WTC11 (cell line): Measurements from ENCODE around the gene FHIT. TPM values are rescaled to one million over a fixed set of nuclear protein-coding genes. Genes with fewer than 3 reads are reported as not detected.

Experiments
- ATAC-seq: fragments of 200-7000 bp; cut with Tn5 transposase; 2 replicates; pipeline ENCODE4 v1.10.0; 2021; ENCODE audit warnings: mild to moderate bottlenecking, moderate library complexity
- CTCF ChIA-PET: fragments of 300-600 bp; sonication (Branson Sonifier 250); formaldehyde crosslinking; loops from one replicate; lab custom pipeline; 2021; ENCODE audit warnings: antibody characterized with exemption; lab: Charles Lee
- POLR2A ChIA-PET: fragments of 350-600 bp; sonication (Branson Sonifier 250); formaldehyde crosslinking; loops from one replicate; lab custom pipeline; 2021; ENCODE audit warnings: antibody characterized with exemption; lab: Charles Lee
- DNase-seq: peaks from one replicate; pipeline ENCODE4 v3.0.0; 2021; ENCODE audit warnings: low spot score
- H3K27ac Mint-ChIP-seq: 2 replicates; pipeline ENCODE4 v1.8.0; 2021; ENCODE audit warnings: mixed read lengths
- H3K27me3 Mint-ChIP-seq: 2 replicates; pipeline ENCODE4 v1.8.0; 2021; ENCODE audit warnings: low read depth, mild to moderate bottlenecking, moderate library complexity, mixed read lengths
- H3K36me3 Mint-ChIP-seq: 2 replicates; pipeline ENCODE4 v1.8.0; 2021; ENCODE audit warnings: mixed read lengths
- H3K4me1 Mint-ChIP-seq: 2 replicates; pipeline ENCODE4 v1.8.0; 2022; ENCODE audit warnings: mixed read lengths
- H3K4me3 Mint-ChIP-seq: 2 replicates; pipeline ENCODE4 v1.8.0; 2021; ENCODE audit warnings: mild to moderate bottlenecking, moderate library complexity, mixed read lengths
- H3K9me3 Mint-ChIP-seq: 2 replicates; pipeline ENCODE4 v1.8.0; 2021; ENCODE audit warnings: mixed read lengths
- CBFB ChIP-seq: sonication (generic); formaldehyde crosslinking; IDR thresholded peaks from 2 replicates; pipeline ENCODE4 v1.8.1; 2022; ENCODE audit warnings: mild to moderate bottlenecking, low read depth, missing genetic modification reagents
- ELF4 ChIP-seq: sonication (generic); formaldehyde crosslinking; IDR thresholded peaks from 2 replicates; pipeline ENCODE4 v1.8.1; 2022; ENCODE audit warnings: low read depth, mild to moderate bottlenecking, moderate library complexity, missing genetic modification reagents
- FOXK1 ChIP-seq: sonication (generic); formaldehyde crosslinking; IDR thresholded peaks from 2 replicates; pipeline ENCODE4 v1.8.0; 2022; ENCODE audit warnings: mild to moderate bottlenecking, moderate library complexity, missing genetic modification reagents
- GABPB1 ChIP-seq: sonication (generic); formaldehyde crosslinking; IDR thresholded peaks from 2 replicates; pipeline ENCODE4 v1.8.1; 2023; ENCODE audit warnings: mild to moderate bottlenecking, missing genetic modification reagents
- HMGA2 ChIP-seq: fragments of 250-450 bp; sonication (Bioruptor Pico); IDR thresholded peaks from 2 replicates; pipeline ENCODE4 v1.4.0; 2021; ENCODE audit warnings: mild to moderate bottlenecking, moderate library complexity
- MXD4 ChIP-seq: fragments of 250-450 bp; sonication (Bioruptor Pico); IDR thresholded peaks from 2 replicates; pipeline ENCODE4 v1.8.0; 2021; ENCODE audit warnings: mild to moderate bottlenecking, moderate library complexity, borderline replicate concordance
- NFATC4 ChIP-seq: fragments of 250-450 bp; sonication (Bioruptor Pico); IDR thresholded peaks from 2 replicates; pipeline ENCODE4 v1.9.0; 2021; ENCODE audit warnings: mild to moderate bottlenecking
- NFE2L1 ChIP-seq: sonication (generic); formaldehyde crosslinking; IDR thresholded peaks from 2 replicates; pipeline ENCODE4 v1.8.1; 2023; ENCODE audit warnings: missing genetic modification reagents
- NR2C2 ChIP-seq: sonication (generic); formaldehyde crosslinking; IDR thresholded peaks from 2 replicates; pipeline ENCODE4 v1.8.0; 2022; ENCODE audit warnings: mild to moderate bottlenecking, missing genetic modification reagents
- NR3C1 ChIP-seq: sonication (generic); formaldehyde crosslinking; conservative IDR thresholded peaks from 2 replicates; pipeline ENCODE4 v1.8.1; 2023; ENCODE audit warnings: low read depth, mild to moderate bottlenecking, missing genetic modification reagents
- SOX15 ChIP-seq: fragments of 250-450 bp; sonication (Bioruptor Pico); IDR thresholded peaks from 2 replicates; pipeline ENCODE4 v1.9.0; 2021; ENCODE audit warnings: mild to moderate bottlenecking
- TP53 ChIP-seq: sonication (generic); formaldehyde crosslinking; IDR thresholded peaks from 2 replicates; pipeline ENCODE4 v1.8.1; 2023; ENCODE audit warnings: mild to moderate bottlenecking, missing genetic modification reagents
- ZNF219 ChIP-seq: sonication (generic); formaldehyde crosslinking; IDR thresholded peaks from 2 replicates; pipeline ENCODE4 v1.8.0; 2023; ENCODE audit warnings: missing genetic modification reagents, mild to moderate bottlenecking, borderline replicate concordance
- ZNF671 ChIP-seq: fragments of 250-450 bp; sonication (Bioruptor Pico); IDR thresholded peaks from 2 replicates; pipeline ENCODE4 v1.8.0; 2021; ENCODE audit warnings: mild to moderate bottlenecking
- total RNA-seq: library from RNA; stranded (reverse); gene quantifications from 3 replicates; pipeline ENCODE4 v1.2.3, GENCODE V29; 2021
- TF ChIP-seq, protein P1 (sequence below): sonication (generic); formaldehyde crosslinking; IDR thresholded peaks from 2 replicates; pipeline ENCODE4 v1.8.1; 2022; ENCODE audit warnings: low read depth, missing genetic modification reagents, borderline replicate concordance
- TF ChIP-seq, protein P2 (sequence below): sonication (generic); formaldehyde crosslinking; IDR thresholded peaks from 2 replicates; pipeline ENCODE4 v1.8.1; 2023; ENCODE audit warnings: mild to moderate bottlenecking, moderate library complexity, missing genetic modification reagents
- TF ChIP-seq, protein P3 (sequence below): sonication (generic); formaldehyde crosslinking; IDR thresholded peaks from 2 replicates; pipeline ENCODE4 v1.8.0; 2023; ENCODE audit warnings: missing genetic modification reagents, mild to moderate bottlenecking, borderline replicate concordance
- TF ChIP-seq, protein P4 (sequence below): sonication (generic); formaldehyde crosslinking; IDR thresholded peaks from 2 replicates; pipeline ENCODE4 v1.8.0; 2022; ENCODE audit warnings: mild to moderate bottlenecking, missing genetic modification reagents

FHIT gene
- total RNA-seq, 1 experiment from 2014 or later: 2.6 TPM

DNA sequence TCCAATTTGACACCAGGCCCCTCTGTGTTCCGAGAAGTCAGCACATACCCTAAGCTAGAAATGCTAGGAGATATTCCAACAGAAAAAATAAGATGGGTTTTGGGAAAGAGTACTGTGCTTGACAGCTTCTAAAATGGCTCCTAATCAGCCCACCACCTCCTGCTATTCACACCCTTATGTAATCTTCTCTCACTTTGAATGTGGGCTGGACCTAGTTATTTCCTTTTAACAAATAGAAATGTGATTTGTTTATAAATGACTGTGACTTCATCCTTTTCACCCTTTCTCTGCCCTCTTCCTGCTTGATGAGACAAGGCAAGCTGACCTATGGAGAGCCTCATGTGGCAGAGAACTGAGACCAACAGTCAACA, 961.1 kb downstream of the FHIT start (continued):
- TF ChIP-seq, protein P1, sequence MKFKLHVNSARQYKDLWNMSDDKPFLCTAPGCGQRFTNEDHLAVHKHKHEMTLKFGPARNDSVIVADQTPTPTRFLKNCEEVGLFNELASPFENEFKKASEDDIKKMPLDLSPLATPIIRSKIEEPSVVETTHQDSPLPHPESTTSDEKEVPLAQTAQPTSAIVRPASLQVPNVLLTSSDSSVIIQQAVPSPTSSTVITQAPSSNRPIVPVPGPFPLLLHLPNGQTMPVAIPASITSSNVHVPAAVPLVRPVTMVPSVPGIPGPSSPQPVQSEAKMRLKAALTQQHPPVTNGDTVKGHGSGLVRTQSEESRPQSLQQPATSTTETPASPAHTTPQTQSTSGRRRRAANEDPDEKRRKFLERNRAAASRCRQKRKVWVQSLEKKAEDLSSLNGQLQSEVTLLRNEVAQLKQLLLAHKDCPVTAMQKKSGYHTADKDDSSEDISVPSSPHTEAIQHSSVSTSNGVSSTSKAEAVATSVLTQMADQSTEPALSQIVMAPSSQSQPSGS (CRISPR knock-in tag): no peak
- TF ChIP-seq, protein P2, sequence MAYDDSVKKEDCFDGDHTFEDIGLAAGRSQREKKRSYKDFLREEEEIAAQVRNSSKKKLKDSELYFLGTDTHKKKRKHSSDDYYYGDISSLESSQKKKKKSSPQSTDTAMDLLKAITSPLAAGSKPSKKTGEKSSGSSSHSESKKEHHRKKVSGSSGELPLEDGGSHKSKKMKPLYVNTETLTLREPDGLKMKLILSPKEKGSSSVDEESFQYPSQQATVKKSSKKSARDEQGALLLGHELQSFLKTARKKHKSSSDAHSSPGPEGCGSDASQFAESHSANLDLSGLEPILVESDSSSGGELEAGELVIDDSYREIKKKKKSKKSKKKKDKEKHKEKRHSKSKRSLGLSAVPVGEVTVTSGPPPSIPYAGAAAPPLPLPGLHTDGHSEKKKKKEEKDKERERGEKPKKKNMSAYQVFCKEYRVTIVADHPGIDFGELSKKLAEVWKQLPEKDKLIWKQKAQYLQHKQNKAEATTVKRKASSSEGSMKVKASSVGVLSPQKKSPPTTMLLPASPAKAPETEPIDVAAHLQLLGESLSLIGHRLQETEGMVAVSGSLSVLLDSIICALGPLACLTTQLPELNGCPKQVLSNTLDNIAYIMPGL: no peak
- no peak for TF ChIP-seq GABPB1 (CRISPR knock-in tag)
- TF ChIP-seq ELF4 (CRISPR knock-in tag): no peak
- TF ChIP-seq NR3C1 (CRISPR knock-in tag): no peak
- TF ChIP-seq HMGA2: no peak
- TF ChIP-seq CBFB (CRISPR knock-in tag): no peak

DNA sequence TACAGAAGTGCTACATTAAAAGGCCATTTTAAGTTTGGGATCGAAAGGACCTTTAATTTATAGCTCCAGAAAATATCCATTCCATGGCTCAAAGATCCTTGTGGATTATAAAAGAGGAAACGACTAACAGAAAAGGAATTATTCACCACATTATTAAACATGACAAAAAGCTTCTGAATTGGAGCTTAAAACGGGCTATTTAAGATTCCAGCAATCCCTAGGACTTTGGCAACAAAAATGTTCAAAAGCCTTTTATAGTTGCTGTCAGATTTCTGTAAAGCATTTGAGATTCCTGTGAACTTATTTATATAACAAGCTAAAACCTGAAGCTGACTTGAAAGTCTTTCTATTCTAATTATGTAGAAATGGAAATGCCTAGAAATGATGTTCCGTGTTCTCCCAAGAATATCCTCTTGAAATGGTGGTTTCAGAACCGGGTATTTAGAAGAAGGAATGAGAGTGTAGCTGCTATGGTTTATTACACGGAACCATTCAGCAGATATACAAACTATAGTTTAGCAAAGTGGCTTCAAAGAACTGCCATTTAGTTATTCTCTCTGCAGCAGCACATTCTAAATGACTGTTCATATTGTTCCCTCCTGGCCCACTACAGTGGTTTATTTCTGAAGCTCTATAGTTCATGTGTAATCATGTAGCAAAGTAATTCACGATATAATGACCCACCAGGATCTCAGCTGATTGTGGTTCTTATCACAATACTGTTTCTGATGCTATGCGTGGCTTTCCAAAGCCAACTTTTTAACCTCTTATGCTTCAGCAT, 961.7 kb downstream of the FHIT start:
- Mint-ChIP-seq H3K36me3 (peaks cover 10% of the 10 kb centered on the region), H3K4me3 (no peak overlapping the region), H3K27me3 (no peaks in the 10 kb centered on the region), H3K27ac (no peak overlapping the region), H3K9me3 (peaks cover 15% of the 10 kb centered on the region), H3K4me1 (peaks cover 21% of the 10 kb centered on the region)
- no peak for TF ChIP-seq FOXK1 (CRISPR knock-in tag)
- no peak for TF ChIP-seq ZNF219
- TF ChIP-seq NR2C2 (CRISPR knock-in tag): no peak
- TF ChIP-seq MXD4 (CRISPR knock-in tag): no peak
- no peak for TF ChIP-seq SOX15 (CRISPR knock-in tag)
- TF ChIP-seq TP53: no peak
- no peak for TF ChIP-seq ZNF671
- TF ChIP-seq, protein P3, sequence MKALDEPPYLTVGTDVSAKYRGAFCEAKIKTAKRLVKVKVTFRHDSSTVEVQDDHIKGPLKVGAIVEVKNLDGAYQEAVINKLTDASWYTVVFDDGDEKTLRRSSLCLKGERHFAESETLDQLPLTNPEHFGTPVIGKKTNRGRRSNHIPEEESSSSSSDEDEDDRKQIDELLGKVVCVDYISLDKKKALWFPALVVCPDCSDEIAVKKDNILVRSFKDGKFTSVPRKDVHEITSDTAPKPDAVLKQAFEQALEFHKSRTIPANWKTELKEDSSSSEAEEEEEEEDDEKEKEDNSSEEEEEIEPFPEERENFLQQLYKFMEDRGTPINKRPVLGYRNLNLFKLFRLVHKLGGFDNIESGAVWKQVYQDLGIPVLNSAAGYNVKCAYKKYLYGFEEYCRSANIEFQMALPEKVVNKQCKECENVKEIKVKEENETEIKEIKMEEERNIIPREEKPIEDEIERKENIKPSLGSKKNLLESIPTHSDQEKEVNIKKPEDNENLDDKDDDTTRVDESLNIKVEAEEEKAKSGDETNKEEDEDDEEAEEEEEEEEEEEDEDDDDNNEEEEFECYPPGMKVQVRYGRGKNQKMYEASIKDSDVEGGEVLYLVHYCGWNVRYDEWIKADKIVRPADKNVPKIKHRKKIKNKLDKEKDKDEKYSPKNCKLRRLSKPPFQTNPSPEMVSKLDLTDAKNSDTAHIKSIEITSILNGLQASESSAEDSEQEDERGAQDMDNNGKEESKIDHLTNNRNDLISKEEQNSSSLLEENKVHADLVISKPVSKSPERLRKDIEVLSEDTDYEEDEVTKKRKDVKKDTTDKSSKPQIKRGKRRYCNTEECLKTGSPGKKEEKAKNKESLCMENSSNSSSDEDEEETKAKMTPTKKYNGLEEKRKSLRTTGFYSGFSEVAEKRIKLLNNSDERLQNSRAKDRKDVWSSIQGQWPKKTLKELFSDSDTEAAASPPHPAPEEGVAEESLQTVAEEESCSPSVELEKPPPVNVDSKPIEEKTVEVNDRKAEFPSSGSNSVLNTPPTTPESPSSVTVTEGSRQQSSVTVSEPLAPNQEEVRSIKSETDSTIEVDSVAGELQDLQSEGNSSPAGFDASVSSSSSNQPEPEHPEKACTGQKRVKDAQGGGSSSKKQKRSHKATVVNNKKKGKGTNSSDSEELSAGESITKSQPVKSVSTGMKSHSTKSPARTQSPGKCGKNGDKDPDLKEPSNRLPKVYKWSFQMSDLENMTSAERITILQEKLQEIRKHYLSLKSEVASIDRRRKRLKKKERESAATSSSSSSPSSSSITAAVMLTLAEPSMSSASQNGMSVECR (CRISPR knock-in tag): no peak
- TF ChIP-seq NFATC4 (CRISPR knock-in tag): no peak
- TF ChIP-seq, protein P4, sequence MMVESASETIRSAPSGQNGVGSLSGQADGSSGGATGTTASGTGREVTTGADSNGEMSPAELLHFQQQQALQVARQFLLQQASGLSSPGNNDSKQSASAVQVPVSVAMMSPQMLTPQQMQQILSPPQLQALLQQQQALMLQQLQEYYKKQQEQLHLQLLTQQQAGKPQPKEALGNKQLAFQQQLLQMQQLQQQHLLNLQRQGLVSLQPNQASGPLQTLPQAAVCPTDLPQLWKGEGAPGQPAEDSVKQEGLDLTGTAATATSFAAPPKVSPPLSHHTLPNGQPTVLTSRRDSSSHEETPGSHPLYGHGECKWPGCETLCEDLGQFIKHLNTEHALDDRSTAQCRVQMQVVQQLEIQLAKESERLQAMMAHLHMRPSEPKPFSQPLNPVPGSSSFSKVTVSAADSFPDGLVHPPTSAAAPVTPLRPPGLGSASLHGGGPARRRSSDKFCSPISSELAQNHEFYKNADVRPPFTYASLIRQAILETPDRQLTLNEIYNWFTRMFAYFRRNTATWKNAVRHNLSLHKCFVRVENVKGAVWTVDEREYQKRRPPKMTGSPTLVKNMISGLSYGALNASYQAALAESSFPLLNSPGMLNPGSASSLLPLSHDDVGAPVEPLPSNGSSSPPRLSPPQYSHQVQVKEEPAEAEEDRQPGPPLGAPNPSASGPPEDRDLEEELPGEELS (CRISPR knock-in tag): no peak
- TF ChIP-seq NFE2L1: no peak
- CTCF ChIA-PET: interaction anchor here (0.6 to 1.6 kb wide), 2 partner anchors 34 to 453 kb away, joined by 3 to 4 read pairs; no protein-coding TSS in a partner anchor
- no peak for DNase-seq
- no peak for ATAC-seq
- POLR2A ChIA-PET: no interaction called here
